Measurements from ENCODE around the gene AHCYL2.

GRCh38 chr7:129383542-129384132 lies 158.8 kb downstream of the AHCYL2 start:
- no peak for TF ChIP-seq MAX (IDR thresholded peaks at IDR 0.05; ENCODE audit: low read depth, low read length)
- no peak for TF ChIP-seq CTCF (IDR thresholded peaks at IDR 0.05; ENCODE audit: low read depth, low read length)
- TF ChIP-seq POLR2A (IDR thresholded peaks at IDR 0.05; ENCODE audit: extremely low read depth, insufficient read length) = no peak
- TF ChIP-seq MYC (IDR thresholded peaks at IDR 0.05; ENCODE audit: low read depth, low read length) = no peak

Measured in NB4 (cell line).